Measurements from ENCODE around the gene SPG11. TPM values are rescaled to one million over a fixed set of nuclear protein-coding genes. Genes with fewer than 3 reads are reported as not detected.

The SPG11 gene
- total and polyA plus RNA-seq, 2 of the 13 experiments (the other 11 are each of a cell fraction or from before 2014, with no cell fraction given) = 31.5 to 40.7 TPM

DNA sequence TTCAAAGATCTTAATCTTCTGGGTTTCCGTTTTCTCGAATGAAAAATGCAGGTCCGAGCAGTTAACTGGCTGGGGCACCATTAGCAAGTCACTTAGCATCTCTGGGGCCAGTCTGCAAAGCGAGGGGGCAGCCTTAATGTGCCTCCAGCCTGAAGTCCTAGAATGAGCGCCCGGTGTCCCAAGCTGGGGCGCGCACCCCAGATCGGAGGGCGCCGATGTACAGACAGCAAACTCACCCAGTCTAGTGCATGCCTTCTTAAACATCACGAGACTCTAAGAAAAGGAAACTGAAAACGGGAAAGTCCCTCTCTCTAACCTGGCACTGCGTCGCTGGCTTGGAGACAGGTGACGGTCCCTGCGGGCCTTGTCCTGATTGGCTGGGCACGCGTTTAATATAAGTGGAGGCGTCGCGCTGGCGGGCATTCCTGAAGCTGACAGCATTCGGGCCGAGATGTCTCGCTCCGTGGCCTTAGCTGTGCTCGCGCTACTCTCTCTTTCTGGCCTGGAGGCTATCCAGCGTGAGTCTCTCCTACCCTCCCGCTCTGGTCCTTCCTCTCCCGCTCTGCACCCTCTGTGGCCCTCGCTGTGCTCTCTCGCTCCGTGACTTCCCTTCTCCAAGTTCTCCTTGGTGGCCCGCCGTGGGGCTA, 47.8 kb upstream of the SPG11 start, which contains the start of the genes B2M and PATL2 (continued):
- TF ChIP-seq ZFAT (CRISPR knock-in tag; conservative IDR thresholded peaks at IDR 0.05) = no peak
- TF ChIP-seq ZNF775 (CRISPR knock-in tag; IDR thresholded peaks at IDR 0.05; ENCODE audit: borderline replicate concordance) = no peak
- TF ChIP-seq ZNF501 (CRISPR knock-in tag; IDR thresholded peaks at IDR 0.05) = peak; percentile 90
- no peak for TF ChIP-seq HNRNPH1 (optimal IDR thresholded peaks at IDR 0.05; ENCODE audit: low read depth, low read length)
- 0 out of 2 replicates have a peak, but pooled peaks have one; percentile 58 for TF ChIP-seq KMT2B (CRISPR knock-in tag; IDR thresholded peaks at IDR 0.05)
- TF ChIP-seq RFX5 (IDR thresholded peaks at IDR 0.05; ENCODE audit: low read depth, low read length) = peak; percentile 100
- no peak for TF ChIP-seq RERE (CRISPR knock-in tag; IDR thresholded peaks at IDR 0.05; ENCODE audit: low read depth)
- TF ChIP-seq, protein P1, sequence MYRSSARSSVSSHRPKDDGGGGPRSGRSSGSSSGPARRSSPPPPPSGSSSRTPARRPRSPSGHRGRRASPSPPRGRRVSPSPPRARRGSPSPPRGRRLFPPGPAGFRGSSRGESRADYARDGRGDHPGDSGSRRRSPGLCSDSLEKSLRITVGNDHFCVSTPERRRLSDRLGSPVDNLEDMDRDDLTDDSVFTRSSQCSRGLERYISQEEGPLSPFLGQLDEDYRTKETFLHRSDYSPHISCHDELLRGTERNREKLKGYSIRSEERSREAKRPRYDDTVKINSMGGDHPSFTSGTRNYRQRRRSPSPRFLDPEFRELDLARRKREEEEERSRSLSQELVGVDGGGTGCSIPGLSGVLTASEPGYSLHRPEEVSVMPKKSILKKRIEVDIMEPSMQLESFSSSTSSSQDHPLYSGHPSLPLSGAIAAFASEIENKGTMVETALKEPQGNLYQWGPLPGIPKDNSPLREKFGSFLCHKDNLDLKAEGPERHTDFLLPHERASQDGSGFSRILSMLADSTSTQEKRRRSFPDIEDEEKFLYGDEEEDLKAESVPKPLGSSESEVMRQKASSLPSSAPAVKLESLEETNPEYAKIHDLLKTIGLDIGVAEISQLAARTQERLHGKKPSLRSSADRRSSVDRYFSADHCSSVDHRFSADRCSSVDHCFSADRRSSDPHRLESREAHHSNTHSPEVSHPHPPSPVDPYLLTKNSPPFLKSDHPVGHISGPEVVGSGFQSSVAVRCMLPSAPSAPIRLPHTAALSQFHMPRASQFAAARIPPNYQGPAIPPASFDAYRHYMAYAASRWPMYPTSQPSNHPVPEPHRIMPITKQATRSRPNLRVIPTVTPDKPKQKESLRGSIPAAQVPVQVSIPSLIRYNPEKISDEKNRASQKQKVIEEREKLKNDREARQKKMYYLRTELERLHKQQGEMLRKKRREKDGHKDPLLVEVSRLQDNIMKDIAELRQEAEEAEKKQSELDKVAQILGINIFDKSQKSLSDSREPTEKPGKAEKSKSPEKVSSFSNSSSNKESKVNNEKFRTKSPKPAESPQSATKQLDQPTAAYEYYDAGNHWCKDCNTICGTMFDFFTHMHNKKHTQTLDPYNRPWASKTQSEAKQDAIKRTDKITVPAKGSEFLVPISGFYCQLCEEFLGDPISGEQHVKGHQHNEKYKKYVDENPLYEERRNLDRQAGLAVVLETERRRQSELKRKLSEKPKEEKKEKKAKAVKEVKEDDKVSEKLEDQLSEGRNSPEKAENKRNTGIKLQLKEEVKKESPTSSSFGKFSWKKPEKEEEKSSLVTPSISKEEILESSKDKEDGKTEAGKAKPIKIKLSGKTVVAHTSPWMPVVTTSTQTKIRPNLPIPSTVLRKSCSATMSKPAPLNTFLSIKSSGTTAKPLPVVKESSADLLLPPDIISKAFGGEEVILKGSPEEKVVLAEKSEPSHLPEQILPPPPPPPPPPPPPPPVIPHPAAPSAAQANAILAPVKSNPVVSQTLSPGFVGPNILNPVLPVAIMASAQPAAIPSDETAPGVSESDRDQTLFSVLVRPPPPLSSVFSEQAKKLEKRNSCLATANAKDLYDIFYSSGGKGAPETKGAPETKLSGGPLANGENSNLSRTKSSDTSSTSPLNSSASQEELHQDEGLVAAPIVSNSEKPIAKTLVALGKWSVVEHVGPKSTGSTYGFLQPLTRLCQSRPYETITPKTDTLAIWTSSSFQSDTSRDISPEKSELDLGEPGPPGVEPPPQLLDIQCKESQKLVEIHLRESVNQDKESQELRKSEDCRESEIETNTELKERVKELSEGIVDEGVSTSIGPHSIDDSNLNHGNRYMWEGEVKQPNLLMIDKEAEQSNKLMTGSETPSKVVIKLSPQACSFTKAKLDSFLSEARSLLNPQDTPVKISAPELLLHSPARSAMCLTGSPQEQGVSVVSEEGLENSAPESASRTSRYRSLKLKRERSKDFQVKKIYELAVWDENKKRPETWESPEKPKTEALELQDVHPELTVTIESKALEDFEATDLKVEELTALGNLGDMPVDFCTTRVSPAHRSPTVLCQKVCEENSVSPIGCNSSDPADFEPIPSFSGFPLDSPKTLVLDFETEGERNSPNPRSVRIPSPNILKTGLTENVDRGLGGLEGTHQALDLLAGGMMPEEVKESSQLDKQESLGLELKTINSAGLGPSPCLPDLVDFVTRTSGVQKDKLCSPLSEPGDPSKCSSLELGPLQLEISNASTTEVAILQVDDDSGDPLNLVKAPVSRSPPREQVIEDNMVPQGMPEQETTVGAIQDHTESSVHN (CRISPR knock-in tag; IDR thresholded peaks at IDR 0.05) = no peak
- TF ChIP-seq ZNF772 (CRISPR knock-in tag; IDR thresholded peaks at IDR 0.05) = peak; percentile 88
- TF ChIP-seq ZNF598 (CRISPR knock-in tag; IDR thresholded peaks at IDR 0.05; ENCODE audit: borderline replicate concordance) = peak; percentile 68; the same call in 1 of the 2 replicates
- no peak for TF ChIP-seq FOXO1 (CRISPR knock-in tag; IDR thresholded peaks at IDR 0.05)
- no peak for TF ChIP-seq NFATC3 (CRISPR knock-in tag; IDR thresholded peaks at IDR 0.05)
